HG03342 (cell line): ENCODE data around the gene NUTF2.
"Not testable (repeated sequence)": the region's sequence is repeated elsewhere in the genome, so short reads cannot be mapped to it uniquely, and the experiment has no call there.

Experiments used
- ATAC-seq: cut with Tn5 transposase; IDR thresholded peaks from one replicate; pipeline ENCODE4 v1.9.1; 2021; ENCODE audit warnings: mild to moderate bottlenecking, moderate library complexity; ENCODE audit not compliant: unreplicated experiment

NUTF2 gene

DNA sequence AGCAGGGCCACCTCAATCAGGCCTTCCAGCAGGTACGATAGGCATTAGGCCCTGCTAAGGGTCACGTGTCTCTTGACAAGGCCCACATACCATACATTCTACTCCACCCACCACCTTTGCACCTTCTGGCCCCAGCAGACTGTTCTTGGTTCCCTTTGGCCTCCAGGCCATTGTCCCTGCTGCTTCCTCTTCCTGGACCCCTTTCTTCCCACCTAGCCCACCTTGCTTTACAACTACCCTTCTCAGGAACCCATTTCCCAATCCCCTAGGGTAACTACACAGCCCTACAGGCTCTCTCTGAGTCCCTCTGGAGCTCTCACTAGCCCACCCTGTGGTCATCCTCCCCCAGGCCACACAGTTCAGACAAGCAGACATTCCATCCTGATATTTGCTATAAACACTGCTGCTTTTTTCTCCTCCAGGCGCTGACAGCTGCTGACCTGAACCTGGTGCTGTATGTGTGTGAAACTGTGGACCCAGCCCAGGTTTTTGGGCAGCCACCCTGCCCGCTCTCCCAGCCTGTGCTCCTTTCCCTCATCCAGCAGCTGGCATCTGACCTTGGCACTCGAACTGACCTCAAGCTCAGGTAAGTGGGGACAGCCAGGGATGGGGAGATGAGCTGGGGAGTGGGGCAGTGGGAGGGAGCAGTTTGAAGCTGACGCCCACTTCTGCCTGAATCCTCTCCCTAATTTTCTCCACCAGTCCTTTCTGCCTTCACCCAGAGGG, 36.6 kb downstream of the NUTF2 start:
- no peak for ATAC-seq

DNA sequence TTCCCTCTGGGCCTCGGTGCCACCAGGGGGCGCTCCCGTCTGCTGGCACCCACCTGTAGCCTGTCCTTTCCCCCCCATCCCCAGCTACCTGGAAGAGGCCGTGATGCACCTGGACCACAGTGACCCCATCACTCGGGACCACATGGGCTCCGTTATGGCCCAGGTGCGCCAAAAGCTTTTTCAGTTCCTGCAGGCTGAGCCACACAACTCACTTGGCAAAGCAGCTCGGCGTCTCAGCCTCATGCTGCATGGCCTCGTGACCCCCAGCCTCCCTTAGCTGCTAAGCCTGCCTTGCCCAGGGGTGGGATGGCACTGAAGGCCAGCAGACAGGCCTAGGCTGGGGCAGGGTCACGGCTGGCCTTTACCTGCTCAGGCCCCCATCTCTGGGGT, 37.1 kb downstream of the NUTF2 start:
- no peak for ATAC-seq

DNA sequence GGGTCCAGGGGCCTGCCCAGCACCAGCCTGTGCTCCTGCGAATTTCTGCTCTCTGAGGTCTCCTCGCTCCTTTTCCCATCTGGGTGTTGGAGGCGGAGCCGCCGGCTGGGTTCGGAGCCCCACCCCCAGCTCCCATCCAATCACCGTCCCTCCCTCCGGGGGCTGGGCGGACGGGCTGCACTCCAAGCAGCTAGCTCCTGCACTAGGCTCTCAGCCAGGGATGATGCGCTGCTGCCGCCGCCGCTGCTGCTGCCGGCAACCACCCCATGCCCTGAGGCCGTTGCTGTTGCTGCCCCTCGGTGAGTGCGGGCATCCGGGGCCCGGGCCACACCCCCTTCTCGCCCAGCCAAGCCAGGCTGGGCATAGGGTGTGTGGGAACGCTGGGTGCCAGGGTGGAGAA, 38.0 kb downstream of the NUTF2 start, which contains the start of gene NRN1L:
NRN1L (plus strand) TSS at position 202 of the 400 bp plus-strand sequence; CDS start at position 221, 19 bp downstream.
- no peak for ATAC-seq

DNA sequence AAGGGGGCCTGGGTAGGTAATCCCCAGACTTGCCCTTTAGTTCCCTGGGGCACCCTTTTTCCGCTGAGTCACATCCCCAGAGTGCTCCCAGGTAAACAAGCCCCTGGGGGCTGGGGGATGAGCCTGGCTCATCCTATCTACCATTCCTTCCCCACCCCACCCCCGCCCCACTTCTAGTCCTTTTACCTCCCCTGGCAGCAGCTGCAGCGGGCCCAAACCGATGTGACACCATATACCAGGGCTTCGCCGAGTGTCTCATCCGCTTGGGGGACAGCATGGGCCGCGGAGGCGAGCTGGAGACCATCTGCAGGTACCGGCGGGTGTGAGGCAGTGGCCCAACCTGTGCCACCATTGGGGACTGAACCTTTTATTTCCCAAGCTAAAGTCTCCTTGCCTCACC, 38.8 kb downstream of the NUTF2 start:
- ATAC-seq = no peak

DNA sequence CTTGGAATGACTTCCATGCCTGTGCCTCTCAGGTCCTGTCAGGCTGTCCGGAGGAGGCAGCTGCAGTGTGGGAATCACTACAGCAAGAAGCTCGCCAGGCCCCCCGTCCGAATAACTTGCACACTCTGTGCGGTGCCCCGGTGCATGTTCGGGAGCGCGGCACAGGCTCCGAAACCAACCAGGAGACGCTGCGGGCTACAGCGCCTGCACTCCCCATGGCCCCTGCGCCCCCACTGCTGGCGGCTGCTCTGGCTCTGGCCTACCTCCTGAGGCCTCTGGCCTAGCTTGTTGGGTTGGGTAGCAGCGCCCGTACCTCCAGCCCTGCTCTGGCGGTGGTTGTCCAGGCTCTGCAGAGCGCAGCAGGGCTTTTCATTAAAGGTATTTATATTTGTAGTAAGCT, 39.2 kb downstream of the NUTF2 start:
- ATAC-seq = no peak

DNA sequence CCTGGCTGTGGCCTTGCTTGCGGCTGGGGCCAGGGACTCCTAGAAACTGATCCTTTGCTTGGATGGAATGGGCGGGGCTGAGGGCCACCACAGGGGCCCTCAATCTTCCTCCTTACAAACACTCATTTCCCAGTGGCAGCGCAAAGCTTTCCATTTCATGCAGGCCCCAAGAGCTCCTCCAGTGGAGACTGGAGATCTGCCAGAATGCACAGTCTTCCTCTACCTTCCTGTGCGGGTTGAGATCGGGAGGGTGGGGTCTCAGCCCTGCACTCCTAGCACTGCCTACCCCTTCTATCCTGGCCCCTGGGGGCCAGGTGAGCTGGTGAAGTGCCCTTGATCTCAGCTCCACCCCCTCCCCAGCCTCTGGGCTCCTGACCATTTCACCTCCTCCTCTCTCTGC, 39.7 kb downstream of the NUTF2 start:
- no peak for ATAC-seq

DNA sequence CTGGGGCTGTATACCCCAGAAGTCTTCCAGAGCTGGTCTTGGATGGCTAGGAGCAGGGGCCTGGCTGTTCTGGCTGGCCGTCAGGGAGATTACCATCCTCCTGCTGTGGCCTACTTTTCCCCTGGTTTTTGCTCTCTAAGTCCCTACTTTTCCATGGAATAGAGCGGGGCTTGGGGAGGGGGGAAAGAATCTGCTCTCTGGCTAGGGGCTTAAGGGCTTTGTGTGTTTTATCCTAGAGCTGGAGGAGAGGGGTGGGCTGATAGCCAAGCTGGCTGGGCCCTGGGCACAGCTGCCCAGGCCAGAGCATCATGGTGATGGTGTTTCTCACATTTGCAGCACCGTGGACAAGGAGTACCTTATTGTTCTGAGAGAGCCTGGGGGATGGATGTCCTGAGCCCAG, 41.6 kb downstream of the NUTF2 start:
- ATAC-seq = no peak

DNA sequence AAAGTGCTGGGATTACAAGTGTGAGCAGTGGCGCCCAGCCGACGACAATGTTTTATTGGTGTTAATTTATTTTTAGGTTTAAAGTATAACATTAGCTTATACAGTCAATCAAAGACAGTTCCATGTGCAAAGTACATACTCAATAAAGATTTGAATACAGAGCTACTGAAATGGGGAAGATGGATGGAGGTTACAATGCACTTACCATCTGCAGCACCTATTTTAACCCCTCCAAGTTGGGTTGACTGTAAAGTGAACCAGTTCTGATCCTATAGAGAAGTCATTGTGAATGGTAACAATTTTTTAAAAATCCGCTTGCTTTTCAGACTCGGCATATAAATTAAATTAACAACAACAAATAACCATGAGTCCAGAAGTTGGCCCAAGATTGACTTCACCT, 45.6 kb downstream of the NUTF2 start:
- ATAC-seq = no peak

DNA sequence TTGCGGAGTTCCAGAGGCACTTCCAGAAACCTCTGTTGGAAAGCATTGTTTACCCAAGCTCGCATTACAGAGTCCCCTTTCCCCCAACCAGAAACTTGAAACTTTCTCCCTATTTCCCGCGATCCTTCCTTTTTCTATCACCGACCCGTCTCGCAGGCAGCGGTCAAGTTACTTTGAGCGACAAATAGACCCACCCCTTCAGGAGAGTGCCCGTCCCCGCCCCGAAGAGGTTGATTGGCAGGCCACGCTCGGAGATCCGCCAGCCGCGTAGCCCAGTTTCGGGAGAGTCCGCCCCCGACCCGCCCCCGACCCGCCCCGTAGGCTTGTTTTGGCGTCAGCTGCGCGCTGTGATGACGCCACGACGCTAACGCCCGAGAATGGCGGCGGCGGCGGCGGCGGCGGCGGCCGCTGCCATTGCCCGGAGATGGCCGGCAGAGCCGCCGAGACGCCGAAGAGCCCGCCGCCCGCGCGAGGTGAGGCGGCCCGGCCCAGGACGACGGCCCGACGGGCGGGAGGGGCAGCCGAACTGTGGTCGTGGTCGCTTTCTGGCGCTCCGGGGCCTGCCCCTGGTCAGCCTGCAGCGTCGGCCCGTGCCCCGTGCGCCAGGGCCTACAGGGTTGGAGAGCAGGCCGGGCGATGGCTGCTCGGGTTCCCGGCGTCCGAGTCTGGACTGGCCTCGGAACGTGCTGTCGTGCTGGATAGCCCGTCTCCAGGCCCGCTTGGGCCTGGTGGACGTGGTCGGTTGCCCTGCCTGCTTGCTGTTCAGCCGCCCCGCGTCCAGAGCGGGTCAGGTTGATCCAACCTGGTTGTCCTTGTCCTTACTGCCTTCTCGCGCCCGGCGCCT, 46.4 kb downstream of the NUTF2 start, which contains the start of gene PSKH1:
PSKH1 (plus strand) TSS at position 356 of the 844 bp plus-strand sequence. CDS start 15,496 bp downstream, outside the sequence.
- ATAC-seq = peak; percentile 89

DNA sequence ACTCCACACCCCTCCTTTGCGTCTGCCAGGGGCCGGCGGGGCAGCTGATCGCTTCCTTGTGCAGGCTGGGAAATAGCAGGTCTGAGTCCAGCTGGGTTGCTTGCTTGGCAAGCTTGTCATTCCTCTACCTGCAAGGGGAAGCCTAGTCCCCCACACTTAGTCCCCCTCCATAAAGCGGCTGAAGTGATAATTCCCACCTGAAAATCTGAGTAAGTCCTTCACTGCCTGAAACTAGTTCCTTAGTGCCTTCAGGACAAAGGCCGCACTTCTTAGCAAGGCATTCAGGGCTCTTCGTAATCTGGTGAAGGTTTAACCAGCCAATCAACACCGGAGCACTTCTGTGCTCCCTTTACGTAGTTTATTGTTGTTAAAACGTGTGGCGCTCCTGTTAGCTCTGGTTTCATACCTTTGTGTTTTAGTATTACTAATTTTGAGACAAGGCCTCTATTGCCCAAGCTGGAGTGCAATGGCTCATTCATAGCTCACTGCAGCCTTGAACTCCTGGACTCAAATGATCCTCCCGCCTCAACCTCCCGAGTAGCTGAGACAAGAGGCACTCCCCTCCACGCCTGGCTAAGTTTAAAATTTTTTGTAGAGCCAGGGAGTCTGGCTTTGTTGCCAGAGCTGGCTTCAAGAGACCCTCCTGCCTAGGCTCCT, 47.1 kb downstream of the NUTF2 start:
- no peak for ATAC-seq

DNA sequence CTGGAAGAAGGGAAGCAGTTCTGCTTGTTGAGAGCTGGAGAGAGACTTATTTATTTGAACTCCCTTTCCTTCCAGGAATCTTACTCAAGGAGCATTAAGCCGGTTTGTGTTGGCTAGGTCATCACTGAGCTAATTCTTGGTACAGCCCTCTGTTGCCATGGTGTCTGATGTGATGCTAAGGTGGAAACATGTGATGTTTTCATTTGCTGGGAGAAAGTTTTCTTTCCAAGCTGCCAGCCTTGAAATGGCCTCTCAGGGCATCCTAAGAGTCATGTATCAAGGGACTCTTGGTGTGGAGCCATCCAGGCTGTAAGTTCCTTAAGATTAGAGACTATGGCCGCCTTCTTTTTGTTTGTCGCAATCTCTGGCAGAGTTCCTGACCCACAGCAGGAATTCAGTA, 50.5 kb downstream of the NUTF2 start:
- no peak for ATAC-seq

DNA sequence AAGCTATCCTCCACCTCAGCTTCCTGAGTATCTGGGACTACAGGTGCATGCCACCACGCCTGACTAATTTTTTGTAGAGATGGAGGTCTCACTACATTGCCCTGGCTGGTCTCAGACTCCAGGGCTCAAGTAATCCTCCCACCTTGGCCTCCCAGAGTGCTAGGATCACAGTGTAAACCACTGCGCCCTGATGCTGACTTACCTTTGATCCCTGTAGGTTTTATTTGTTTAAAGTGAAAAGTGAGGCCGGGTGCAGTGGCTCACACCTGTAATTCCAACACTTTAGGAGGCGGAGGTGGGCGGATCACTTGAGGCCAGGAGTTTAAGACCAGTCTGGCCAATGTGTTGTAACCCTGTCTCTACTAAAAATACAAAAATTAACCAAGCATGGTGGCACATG, 55.0 kb downstream of the NUTF2 start:
- ATAC-seq = no peak

DNA sequence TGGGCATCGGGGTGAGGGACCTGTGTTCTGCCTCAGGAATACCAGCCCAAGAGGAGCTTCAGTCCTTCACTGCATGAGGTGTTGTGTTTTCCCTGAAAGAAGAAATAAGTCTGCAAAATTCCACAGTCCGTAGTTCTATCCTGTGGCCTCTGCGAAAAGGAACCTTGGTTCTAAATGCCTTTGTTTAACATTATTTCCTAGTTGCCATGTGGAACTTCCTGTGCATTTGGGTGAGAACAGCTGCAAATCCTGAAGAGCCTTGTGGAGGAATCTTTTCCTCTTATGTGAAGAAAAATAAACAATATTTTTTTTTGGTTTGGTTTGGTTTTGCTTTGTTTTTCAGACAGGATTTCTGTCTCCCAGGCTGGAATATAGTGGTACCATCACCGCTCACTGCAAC, 56.1 kb downstream of the NUTF2 start:
- ATAC-seq = no peak

DNA sequence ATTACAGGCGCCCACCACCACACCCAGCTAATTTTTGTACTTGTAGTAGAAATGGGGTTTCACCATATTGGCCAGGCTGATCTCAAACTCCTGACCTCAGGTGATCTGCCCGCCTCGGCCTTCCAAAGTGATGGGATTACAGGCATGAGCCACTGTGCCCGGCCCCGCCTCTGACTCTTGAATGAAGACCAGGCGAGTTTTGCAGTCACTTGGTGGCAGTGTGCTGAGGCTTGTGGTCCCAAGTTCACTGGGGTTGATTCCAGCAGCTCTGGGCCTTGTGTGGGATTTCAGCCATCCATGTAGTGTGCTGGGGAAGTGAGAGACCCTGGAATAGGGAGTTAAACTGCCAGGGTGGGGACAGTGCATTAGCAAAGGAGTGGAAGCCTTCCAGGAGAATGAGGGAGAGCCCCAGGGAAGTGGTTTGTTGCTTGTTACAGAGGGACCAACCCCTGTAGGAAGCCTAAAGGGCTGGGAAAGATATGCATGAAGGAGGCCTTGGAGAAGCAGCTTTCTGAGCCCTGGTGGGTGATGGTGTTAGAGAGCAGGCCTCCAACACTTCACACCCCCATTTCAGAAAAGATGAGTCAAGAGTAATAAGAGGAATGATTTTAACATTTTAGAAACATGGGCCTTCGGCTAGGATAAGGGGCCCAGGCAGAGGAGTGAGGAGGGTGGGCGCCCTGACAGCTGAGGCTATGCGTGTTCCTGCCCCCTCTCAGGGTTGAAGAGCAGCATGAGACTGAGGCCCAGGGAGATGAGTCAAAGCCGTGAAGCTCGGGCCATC, 60.9 kb downstream of the NUTF2 start:
- ATAC-seq = no peak

DNA sequence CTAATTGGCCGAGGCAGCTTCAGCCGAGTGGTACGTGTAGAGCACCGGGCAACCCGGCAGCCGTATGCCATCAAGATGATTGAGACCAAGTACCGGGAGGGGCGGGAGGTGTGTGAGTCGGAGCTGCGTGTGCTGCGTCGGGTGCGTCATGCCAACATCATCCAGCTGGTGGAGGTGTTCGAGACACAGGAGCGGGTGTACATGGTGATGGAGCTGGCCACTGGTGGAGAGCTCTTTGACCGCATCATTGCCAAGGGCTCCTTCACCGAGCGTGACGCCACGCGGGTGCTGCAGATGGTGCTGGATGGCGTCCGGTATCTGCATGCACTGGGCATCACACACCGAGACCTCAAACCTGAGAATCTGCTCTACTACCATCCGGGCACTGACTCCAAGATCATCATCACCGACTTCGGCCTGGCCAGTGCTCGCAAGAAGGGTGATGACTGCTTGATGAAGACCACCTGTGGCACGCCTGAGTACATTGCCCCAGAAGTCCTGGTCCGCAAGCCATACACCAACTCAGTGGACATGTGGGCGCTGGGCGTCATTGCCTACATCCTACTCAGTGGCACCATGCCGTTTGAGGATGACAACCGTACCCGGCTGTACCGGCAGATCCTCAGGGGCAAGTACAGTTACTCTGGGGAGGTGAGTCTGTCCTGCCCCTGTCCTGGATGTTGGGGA, 62.5 kb downstream of the NUTF2 start:
- no peak for ATAC-seq

DNA sequence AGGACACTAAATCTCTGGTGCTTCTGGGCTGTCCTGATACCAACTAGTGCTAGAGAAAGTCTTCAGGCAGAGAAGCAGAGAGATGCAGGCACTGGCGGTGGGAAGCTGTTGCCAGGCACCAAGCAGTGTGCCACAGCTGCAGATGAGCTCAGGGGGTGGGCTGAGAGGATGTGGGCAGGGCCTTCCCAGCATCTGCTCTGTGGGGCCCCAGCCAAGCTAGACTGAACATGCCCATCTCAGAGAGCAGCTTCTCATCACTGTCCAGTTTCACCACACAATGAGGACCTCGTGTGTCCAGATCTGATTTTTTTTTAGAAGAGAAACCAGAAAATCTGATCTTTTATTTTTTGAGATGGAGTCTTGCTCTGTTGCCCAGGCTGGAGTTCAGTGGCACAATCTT, 63.4 kb downstream of the NUTF2 start:
- no peak for ATAC-seq

DNA sequence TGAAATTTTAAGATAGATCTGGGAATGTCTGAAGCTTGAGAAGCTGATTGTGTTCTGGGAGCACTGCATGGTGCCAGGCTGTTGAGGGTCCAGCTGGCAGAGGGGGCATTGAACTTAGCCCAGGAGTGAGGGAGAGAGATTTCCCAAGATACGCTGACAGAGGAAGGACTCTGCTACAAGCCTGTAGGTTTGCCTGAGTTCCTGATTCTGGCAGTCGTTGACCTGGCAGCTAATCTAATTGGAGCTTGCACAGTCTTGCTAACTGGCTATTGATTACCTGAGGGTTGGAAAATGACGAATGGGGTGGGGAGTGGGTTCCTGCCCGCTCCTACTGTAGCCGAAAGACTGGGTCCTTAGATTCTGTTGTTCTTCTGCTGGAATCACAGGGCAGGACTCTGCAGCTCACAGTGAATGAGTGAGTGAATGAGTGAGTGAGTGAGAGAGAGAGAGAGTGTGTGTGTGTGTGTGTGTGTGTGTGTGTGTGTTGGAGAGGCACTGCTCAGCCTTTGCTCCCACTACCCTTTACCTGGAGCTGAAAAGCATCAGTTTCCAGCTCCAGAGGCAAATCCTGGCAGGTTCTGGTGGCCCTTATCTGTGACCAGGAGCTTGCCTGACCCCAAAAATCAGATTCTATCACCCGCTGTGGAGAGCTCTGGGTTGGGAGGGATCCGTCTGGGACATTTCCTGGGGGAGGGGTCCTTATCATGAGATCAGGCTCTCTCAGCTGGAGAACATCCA, 68.2 kb downstream of the NUTF2 start:
- no peak for ATAC-seq

DNA sequence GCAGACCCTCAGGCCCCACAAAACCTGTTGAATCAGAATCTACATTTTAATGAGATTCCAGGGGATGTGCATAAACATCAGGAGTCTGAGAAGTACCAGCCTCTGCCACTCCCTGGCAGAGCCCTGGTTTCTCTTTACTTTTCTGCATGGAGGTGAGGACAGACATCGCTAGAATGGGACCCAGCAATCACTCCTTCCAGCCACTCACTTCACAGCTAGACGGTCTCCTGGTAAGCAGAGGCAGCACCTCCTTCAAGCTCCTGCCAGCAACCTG, 68.7 kb downstream of the NUTF2 start:
- ATAC-seq = not testable (repeated sequence)

DNA sequence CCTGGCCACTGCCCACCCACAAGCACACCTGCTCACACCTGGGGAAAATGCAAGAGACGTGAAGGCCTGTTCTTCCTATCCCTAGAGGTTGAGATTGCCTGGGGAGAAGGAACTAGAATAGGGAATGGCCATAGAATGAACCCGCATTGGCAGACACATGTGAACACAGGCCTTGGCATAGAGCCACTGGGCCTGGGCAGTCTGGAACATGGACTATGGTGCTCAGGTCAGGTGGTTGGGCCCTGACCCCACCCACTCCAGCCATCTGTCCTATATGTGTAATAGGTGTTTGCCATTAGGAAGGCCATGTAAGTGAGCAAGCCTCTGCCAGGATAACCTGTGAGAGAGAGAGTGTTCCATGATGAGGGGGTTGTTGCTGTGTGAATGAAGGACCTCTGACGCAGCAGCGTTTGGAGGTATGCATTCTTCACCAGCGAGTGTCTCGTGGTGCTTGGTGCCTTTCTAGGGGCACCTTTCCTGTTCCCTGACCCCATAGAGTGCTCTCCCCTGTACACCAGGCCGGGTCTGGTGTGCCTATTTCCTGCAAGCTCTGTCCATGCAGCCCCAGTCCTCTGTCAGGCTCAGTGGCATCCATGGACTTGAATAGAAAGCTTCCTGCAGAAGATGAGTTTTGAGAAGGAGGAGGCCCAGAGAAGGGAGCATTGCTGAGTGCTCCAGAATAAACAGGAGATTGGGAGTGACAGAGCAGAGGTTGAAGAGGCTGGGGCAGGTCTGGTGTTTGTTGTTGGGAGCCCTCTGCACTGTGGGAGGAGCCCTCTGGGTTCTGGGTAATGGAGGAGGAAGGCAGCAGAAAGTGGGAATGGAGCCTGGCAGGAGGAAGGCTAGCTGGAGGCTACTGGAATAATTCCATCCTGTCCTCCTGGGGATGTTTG, 69.3 kb downstream of the NUTF2 start:
- no peak for ATAC-seq
